Sigmoid colon (tissue), 4 donors: ENCODE data around the gene ZBTB9.

Source experiments
- POLR2AphosphoS5 ChIP-seq, 4 donors: sonication (generic); formaldehyde crosslinking; IDR thresholded peaks; one replicate each; pipeline ENCODE4 v1.6.1; 2017; ENCODE audit warnings: antibody characterized with exemption in 4 of 4
- TF ChIP-seq, protein P1 (sequence below), 4 experiments: fragments of 450-650 bp in 3 of 4; fragments of 200-600 bp in 1 of 4; IDR thresholded peaks; one replicate each; pipeline ENCODE4 v1.5.1; 2016 to 2019; ENCODE audit warnings: antibody characterized with exemption in 4 of 4, mild to moderate bottlenecking in 3 of 4, moderate library complexity in 2 of 4

- TF ChIP-seq, protein P1, sequence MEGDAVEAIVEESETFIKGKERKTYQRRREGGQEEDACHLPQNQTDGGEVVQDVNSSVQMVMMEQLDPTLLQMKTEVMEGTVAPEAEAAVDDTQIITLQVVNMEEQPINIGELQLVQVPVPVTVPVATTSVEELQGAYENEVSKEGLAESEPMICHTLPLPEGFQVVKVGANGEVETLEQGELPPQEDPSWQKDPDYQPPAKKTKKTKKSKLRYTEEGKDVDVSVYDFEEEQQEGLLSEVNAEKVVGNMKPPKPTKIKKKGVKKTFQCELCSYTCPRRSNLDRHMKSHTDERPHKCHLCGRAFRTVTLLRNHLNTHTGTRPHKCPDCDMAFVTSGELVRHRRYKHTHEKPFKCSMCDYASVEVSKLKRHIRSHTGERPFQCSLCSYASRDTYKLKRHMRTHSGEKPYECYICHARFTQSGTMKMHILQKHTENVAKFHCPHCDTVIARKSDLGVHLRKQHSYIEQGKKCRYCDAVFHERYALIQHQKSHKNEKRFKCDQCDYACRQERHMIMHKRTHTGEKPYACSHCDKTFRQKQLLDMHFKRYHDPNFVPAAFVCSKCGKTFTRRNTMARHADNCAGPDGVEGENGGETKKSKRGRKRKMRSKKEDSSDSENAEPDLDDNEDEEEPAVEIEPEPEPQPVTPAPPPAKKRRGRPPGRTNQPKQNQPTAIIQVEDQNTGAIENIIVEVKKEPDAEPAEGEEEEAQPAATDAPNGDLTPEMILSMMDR (IDR thresholded peaks at IDR 0.05) = no peak
- peak; percentile 69 to 83 (median 78) for TF ChIP-seq POLR2AphosphoS5 (IDR thresholded peaks at IDR 0.05)
Observed at GRCh38 chr6:33410050-33410710, 44.2 kb upstream of the ZBTB9 start.
